H9 (cell line): ENCODE results near the gene MS4A18. TPM values are rescaled to one million over a fixed set of nuclear protein-coding genes. Genes with fewer than 3 reads are reported as not detected.

Experiments used
- DNase-seq: peaks from one replicate; pipeline ENCODE4 v3.0.0-alpha.2; 2017
- H2AFZ ChIP-seq: one replicate; pipeline ENCODE4 v1.6.1; 2013; ENCODE audit warnings: mild to moderate bottlenecking, low read length, control low read depth, moderate library complexity
- H2AK5ac ChIP-seq: 2 replicates; pipeline ENCODE4 v1.6.1; 2013; ENCODE audit warnings: low read length, control low read depth, mixed read lengths; ENCODE audit not compliant: insufficient read length
- H2BK120ac ChIP-seq: one replicate; pipeline ENCODE4 v1.6.1; 2013; ENCODE audit warnings: low read depth, mild to moderate bottlenecking, low read length, control low read depth, inconsistent platforms; ENCODE audit not compliant: poor library complexity, severe bottlenecking
- H2BK12ac ChIP-seq: 2 replicates; pipeline ENCODE4 v1.6.1; 2013; ENCODE audit warnings: low read length, control low read depth, mixed read lengths, low read depth; ENCODE audit not compliant: insufficient read length
- H2BK15ac ChIP-seq: 2 replicates; pipeline ENCODE4 v1.6.1; 2013; ENCODE audit warnings: low read depth, low read length, control low read depth
- H2BK20ac ChIP-seq: one replicate; pipeline ENCODE4 v1.6.1; 2013; ENCODE audit warnings: low read depth, mild to moderate bottlenecking, low read length, control low read depth, inconsistent platforms; ENCODE audit not compliant: poor library complexity, severe bottlenecking
- H2BK5ac ChIP-seq: 2 replicates; pipeline ENCODE4 v1.6.1; 2013; ENCODE audit warnings: low read length, control low read depth, mixed read lengths; ENCODE audit not compliant: insufficient read length
- H3K14ac ChIP-seq: 2 replicates; pipeline ENCODE4 v1.6.1; 2013; ENCODE audit warnings: low read length, control low read depth; ENCODE audit not compliant: insufficient read depth
- H3K18ac ChIP-seq: 2 replicates; pipeline ENCODE4 v1.6.1; 2013; ENCODE audit warnings: low read depth, mild to moderate bottlenecking, mixed read lengths, low read length, control low read depth; ENCODE audit not compliant: insufficient read length
- H3K23ac ChIP-seq: 2 replicates; pipeline ENCODE4 v1.6.1; 2013; ENCODE audit warnings: low read length, control low read depth, mixed read lengths, low read depth; ENCODE audit not compliant: insufficient read length
- H3K23me2 ChIP-seq: 2 replicates; pipeline ENCODE4 v1.6.1; 2013; ENCODE audit warnings: low read depth, mild to moderate bottlenecking, mixed read lengths, low read length, control low read depth; ENCODE audit not compliant: insufficient read length, poor library complexity, severe bottlenecking
- H3K27ac ChIP-seq: 2 replicates; pipeline ENCODE4 v1.5.1; 2013; ENCODE audit warnings: low read length, control low read depth, mixed read lengths, low read depth; ENCODE audit not compliant: insufficient read length
- H3K27me3 ChIP-seq: 2 replicates; pipeline ENCODE4 v1.6.1; 2013; ENCODE audit warnings: low read length, control low read depth, inconsistent platforms; ENCODE audit not compliant: insufficient read depth
- H3K4ac ChIP-seq: 2 replicates; pipeline ENCODE4 v1.6.1; 2013; ENCODE audit warnings: low read depth, mild to moderate bottlenecking, control low read depth, inconsistent platforms, low read length, moderate library complexity
- H3K4me1 ChIP-seq: 2 replicates; pipeline ENCODE4 v1.6.1; 2013; ENCODE audit warnings: low read length, control low read depth, inconsistent platforms; ENCODE audit not compliant: insufficient read depth
- H3K4me2 ChIP-seq: 2 replicates; pipeline ENCODE4 v1.6.1; 2013; ENCODE audit warnings: low read length, control low read depth, mixed read lengths; ENCODE audit not compliant: insufficient read length, insufficient read depth
- H3K56ac ChIP-seq: 2 replicates; pipeline ENCODE4 v1.6.1; 2013; ENCODE audit warnings: low read depth, mild to moderate bottlenecking, mixed read lengths, low read length, control low read depth; ENCODE audit not compliant: insufficient read length
- H3K79me1 ChIP-seq: 2 replicates; pipeline ENCODE4 v1.6.1; 2013; ENCODE audit warnings: low read depth, mild to moderate bottlenecking, moderate library complexity, low read length, control low read depth, inconsistent platforms; ENCODE audit not compliant: insufficient read depth, poor library complexity, severe bottlenecking
- H3K79me2 ChIP-seq: 2 replicates; pipeline ENCODE4 v1.6.1; 2013; ENCODE audit warnings: low read length, control low read depth, inconsistent platforms; ENCODE audit not compliant: insufficient read depth
- H3K9ac ChIP-seq: 2 replicates; pipeline ENCODE4 v1.6.1; 2013; ENCODE audit warnings: low read length, control low read depth, mixed read lengths; ENCODE audit not compliant: insufficient read length; ENCODE audit errors: extremely low read depth
- H3K9me3 ChIP-seq: one replicate; pipeline ENCODE4 v1.6.1; 2013; ENCODE audit warnings: low read depth, low read length, inconsistent platforms; ENCODE audit not compliant: control insufficient read depth
- H3T11ph ChIP-seq: one replicate; pipeline ENCODE4 v1.6.1; 2013; ENCODE audit warnings: mild to moderate bottlenecking, low read length, control low read depth, inconsistent platforms
- H4K20me1 ChIP-seq: one replicate; pipeline ENCODE4 v1.6.1; 2013; ENCODE audit not compliant: control insufficient read depth, insufficient read length, insufficient read depth
- H4K5ac ChIP-seq: 2 replicates; pipeline ENCODE4 v1.6.1; 2013; ENCODE audit warnings: low read depth, mild to moderate bottlenecking, mixed read lengths, low read length, control low read depth; ENCODE audit not compliant: insufficient read length
- H4K8ac ChIP-seq: replicated peaks from 2 replicates; pipeline ENCODE4 v1.6.1; 2013; ENCODE audit warnings: low read length, control low read depth, mixed read lengths, low read depth; ENCODE audit not compliant: insufficient read length
- H4K91ac ChIP-seq: 2 replicates; pipeline ENCODE4 v1.6.1; 2013; ENCODE audit warnings: low read depth, mild to moderate bottlenecking, moderate library complexity, mixed read lengths, low read length, control low read depth; ENCODE audit not compliant: insufficient read length
- H3K27ac Mint-ChIP-seq, 3 experiments: 2 replicates in 2 of 3; 3 replicates in 1 of 3; pipeline ENCODE4 v1.8.0; 2020 to 2021; ENCODE audit warnings: mixed read lengths in 3 of 3, mild to moderate bottlenecking in 1 of 3, moderate library complexity in 1 of 3
- H3K27me3 Mint-ChIP-seq: 2 replicates; pipeline ENCODE4 v1.8.0; 2021; ENCODE audit warnings: low read depth, mild to moderate bottlenecking, moderate library complexity, mixed read lengths
- H3K36me3 Mint-ChIP-seq, 3 experiments: 2 replicates in 2 of 3; 3 replicates in 1 of 3; pipeline ENCODE4 v1.8.0; 2020 to 2021; ENCODE audit warnings: low read depth in 3 of 3, mixed read lengths in 3 of 3; ENCODE audit not compliant: insufficient read depth in 1 of 3
- H3K4me1 Mint-ChIP-seq, 2 experiments: 2 replicates each; pipeline ENCODE4 v1.8.0; 2020; ENCODE audit warnings: mixed read lengths in 2 of 2
- H3K4me3 Mint-ChIP-seq, 2 experiments: 2 replicates in 1 of 2; 3 replicates in 1 of 2; pipeline ENCODE4 v1.8.0; 2020 to 2021; ENCODE audit warnings: mild to moderate bottlenecking in 2 of 2, mixed read lengths in 2 of 2, moderate library complexity in 1 of 2
- H3K9me3 Mint-ChIP-seq, 2 experiments: 2 replicates in 1 of 2; 3 replicates in 1 of 2; pipeline ENCODE4 v1.8.0; 2020; ENCODE audit warnings: mild to moderate bottlenecking in 2 of 2, mixed read lengths in 2 of 2, moderate library complexity in 1 of 2
- CTCF ChIP-seq: fragments of 200-600 bp; sonication (generic); conservative IDR thresholded peaks from 3 replicates; pipeline ENCODE4 v1.8.0; 2021; ENCODE audit warnings: antibody characterized with exemption, mild to moderate bottlenecking
- WGBS: extraction: QIAGEN DNeasy Blood & Tissue Kit; methylation state at CpG from one replicate; pipeline ENCODE4 v1.1.7; 2013; ENCODE audit warnings: missing lambda C conversion rate, low lambda C conversion rate, mixed read lengths; ENCODE audit not compliant: insufficient read length; ENCODE audit errors: extremely low coverage; 5-methylcytosine and 5-hydroxymethylcytosine counted together
- total RNA-seq: library from RNA; stranded (reverse); gene quantifications from 2 replicates; pipeline ENCODE4 v1.2.1, GENCODE V29; 2021

MS4A18 gene
- total RNA-seq, 1 experiment from 2014 or later, result not detected

- Histone ChIP-seq H3K27me3 (no peaks in the 10 kb centered on the region), H3K79me2 (no peaks in the 10 kb centered on the region), H3K4me1 (no peaks in the 10 kb centered on the region), H2BK20ac (no peak overlapping the region), H4K91ac (no peak overlapping the region), H4K8ac (no peak overlapping the region), H2BK5ac (no peak overlapping the region), H3K23me2 (no peaks in the 10 kb centered on the region), H3K27ac (no peak overlapping the region), H2BK15ac (no peak overlapping the region), H3K14ac (no peak overlapping the region), H2BK12ac (no peak overlapping the region), H2AK5ac (no peak overlapping the region), H3K18ac (no peak overlapping the region), H3K56ac (no peak overlapping the region), H3K23ac (no peak overlapping the region), H3K9ac (no peak overlapping the region), H4K20me1 (no peaks in the 10 kb centered on the region), H2AFZ (no peak overlapping the region), H3K4ac (no peak overlapping the region), H3K79me1 (no peaks in the 10 kb centered on the region), H3T11ph (no peak overlapping the region), H4K5ac (no peak overlapping the region), H3K9me3 (no peaks in the 10 kb centered on the region), H2BK120ac (no peak overlapping the region), H3K4me2 (no peak overlapping the region)
- Mint-ChIP-seq H3K27me3 (peaks cover 22% of the 10 kb centered on the region), H3K9me3 (peaks cover 3% of the 10 kb centered on the region in 2 experiments; a peak in 3 of 5 replicates), H3K4me1 (peaks cover 10 to 19% of the 10 kb centered on the region in 2 experiments), H3K27ac (no peak overlapping the region), H3K4me3 (no peak overlapping the region), H3K36me3 (peaks cover 0 to 5% (median 0%) of the 10 kb centered on the region in 3 experiments; a peak in 1 of 7 replicates)
- no peak for TF ChIP-seq CTCF
- no peak for DNase-seq
- WGBS, result no CpG with 5 or more reads among the region's 5 CpGs
These were observed 40.8 kb downstream of the MS4A18 start for GRCh38 chr11:60765355-60765754.
